HepG2 (cell line): ENCODE measurements around the gene CRAMP1. TPM values are rescaled to one million over a fixed set of nuclear protein-coding genes. Genes with fewer than 3 reads are reported as not detected.
"Not testable (repeated sequence)": the region's sequence is repeated elsewhere in the genome, so short reads cannot be mapped to it uniquely, and the experiment has no call there.

Source experiments
- CEBPB ChIP-seq: IDR thresholded peaks from 2 replicates; pipeline ENCODE4 v1.6.1; 2011; ENCODE audit warnings: low read depth, low read length, improper control_type of control experiment, borderline replicate concordance
- DPF2 ChIP-seq: sonication (generic); formaldehyde crosslinking; IDR thresholded peaks from 2 replicates; pipeline ENCODE4 v1.4.0; 2020; ENCODE audit warnings: mild to moderate bottlenecking, low read depth, missing genetic modification reagents, borderline replicate concordance
- ELF3 ChIP-seq: IDR thresholded peaks from 2 replicates; pipeline ENCODE4 v1.6.1; 2016; ENCODE audit warnings: missing genetic modification reagents, missing compliant biosample characterization
- ISL2 ChIP-seq: sonication (generic); formaldehyde crosslinking; IDR thresholded peaks from 2 replicates; pipeline ENCODE4 v1.5.0; 2020; ENCODE audit warnings: missing genetic modification reagents
- KAT7 ChIP-seq: IDR thresholded peaks from 2 replicates; pipeline ENCODE4 v1.6.1; 2018; ENCODE audit warnings: borderline replicate concordance, missing compliant biosample characterization
- NCOA2 ChIP-seq: sonication (generic); formaldehyde crosslinking; IDR thresholded peaks from 2 replicates; pipeline ENCODE4 v1.8.0; 2022; ENCODE audit warnings: inconsistent platforms
- NONO ChIP-seq, 2 experiments: fragments of 450-650 bp in 1 of 2; sonication (generic) in 1 of 2; formaldehyde crosslinking in 1 of 2; IDR thresholded peaks in 1 of 2; conservative IDR thresholded peaks in 1 of 2; 2 replicates each; pipeline versions ENCODE4 v1.6.1 to v1.8.0; 2017 to 2022; ENCODE audit warnings: mild to moderate bottlenecking in 1 of 2, missing genetic modification reagents in 1 of 2, moderate library complexity in 1 of 2
- PHF5A ChIP-seq: IDR thresholded peaks from one replicate; pipeline ENCODE4 v1.6.1; 2018; ENCODE audit warnings: low read depth, missing genetic modification reagents; ENCODE audit not compliant: unreplicated experiment
- SMAD3 ChIP-seq: sonication (generic); formaldehyde crosslinking; IDR thresholded peaks from 2 replicates; pipeline ENCODE4 v1.4.0; 2020; ENCODE audit warnings: missing genetic modification reagents
- SOX6 ChIP-seq, 2 experiments: fragments of 450-650 bp in 1 of 2; sonication (generic) in 1 of 2; formaldehyde crosslinking in 1 of 2; IDR thresholded peaks; 2 replicates each; pipeline versions ENCODE4 v1.4.0 to v1.6.1; 2017 to 2020; ENCODE audit warnings: antibody characterized with exemption in 1 of 2, mild to moderate bottlenecking in 1 of 2, missing genetic modification reagents in 1 of 2
- TEAD3 ChIP-seq: optimal IDR thresholded peaks from 2 replicates; pipeline ENCODE3; 2016; ENCODE audit warnings: borderline replicate concordance
- ZNF460 ChIP-seq: sonication (generic); formaldehyde crosslinking; IDR thresholded peaks from 2 replicates; pipeline ENCODE4 v1.5.1; 2020; ENCODE audit warnings: missing genetic modification reagents, mild to moderate bottlenecking, borderline replicate concordance
- ZSCAN30 ChIP-seq: sonication (generic); formaldehyde crosslinking; IDR thresholded peaks from 2 replicates; pipeline ENCODE4 v1.5.0; 2020; ENCODE audit warnings: mild to moderate bottlenecking, missing genetic modification reagents
- polyA plus RNA-seq, 8 experiments: library from polyadenylated mRNA; depleted of rRNA in 3 of 8; stranded (reverse) in 7 of 8; unstranded in 1 of 8; fragments of >200 nt; fragmentation: Illumina TruSeq in 4 of 8; extraction: Trizol in 4 of 8; gene quantifications; 2 replicates each; pipeline versions ENCODE4 v1.2.1 to v1.2.3, GENCODE V29; 2011 to 2016; ENCODE audit warnings: low read depth in 4 of 8, missing spikeins in 1 of 8, mixed read lengths in 1 of 8; ENCODE audit not compliant: insufficient read depth in 1 of 8
- total RNA-seq, 5 experiments: library from RNA; depleted of rRNA; stranded (reverse); fragments of >200 nt; fragmentation: Illumina TruSeq; extraction: Trizol; gene quantifications; 2 replicates each; pipeline ENCODE4 v1.2.3, GENCODE V29; 2016; ENCODE audit warnings: low read depth in 1 of 5
- TF ChIP-seq, protein P1 (sequence below): sonication (generic); formaldehyde crosslinking; IDR thresholded peaks from 2 replicates; pipeline ENCODE4 v1.5.0; 2020; ENCODE audit warnings: mild to moderate bottlenecking, missing genetic modification reagents
- TF ChIP-seq, protein P2 (sequence below): sonication (generic); formaldehyde crosslinking; IDR thresholded peaks from 2 replicates; pipeline ENCODE4 v1.4.0; 2020; ENCODE audit warnings: missing genetic modification reagents
- TF ChIP-seq, protein P3 (sequence below): sonication (generic); formaldehyde crosslinking; IDR thresholded peaks from 2 replicates; pipeline ENCODE4 v1.4.0; 2020; ENCODE audit warnings: missing genetic modification reagents
- TF ChIP-seq, protein P4 (sequence below): sonication (generic); formaldehyde crosslinking; IDR thresholded peaks from 2 replicates; pipeline ENCODE4 v1.4.0; 2020; ENCODE audit warnings: mild to moderate bottlenecking, missing genetic modification reagents

CRAMP1 gene
- total and polyA plus RNA-seq, 2 of the 13 experiments (the other 11 are each of a cell fraction or from before 2014, with no cell fraction given) = 6.8 to 9.7 TPM

DNA sequence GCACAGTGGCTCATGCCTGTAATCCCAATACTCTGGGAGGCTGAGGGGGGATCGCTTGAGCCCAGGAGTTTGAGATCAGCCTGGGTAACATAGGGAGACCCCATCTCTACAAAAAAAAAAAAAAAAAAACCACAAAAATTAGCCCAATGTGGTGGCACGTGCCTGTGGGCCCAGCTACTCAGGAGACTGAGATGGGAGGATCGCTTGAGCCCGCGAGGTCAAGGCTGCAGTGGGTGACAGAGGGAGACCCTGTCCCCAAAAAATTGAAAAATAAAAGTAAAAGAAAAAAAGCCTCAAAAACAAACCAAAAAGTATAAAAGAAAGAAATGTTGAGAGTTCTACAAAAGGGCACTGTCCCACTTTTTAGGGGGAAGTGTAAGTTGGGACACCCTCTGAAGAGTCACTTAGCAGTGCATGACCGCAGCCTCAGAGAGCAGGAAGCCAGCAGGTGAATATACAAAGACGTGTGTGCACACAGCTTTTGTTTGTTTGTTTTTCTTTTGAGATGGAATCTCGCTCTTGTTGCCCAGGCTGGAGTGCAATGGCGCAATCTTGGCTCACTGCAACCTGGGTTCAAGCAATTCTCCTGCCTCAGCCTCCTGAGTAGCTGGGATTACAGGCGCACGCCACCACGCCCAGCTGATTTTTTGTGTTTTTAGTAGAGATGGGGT, 107.5 kb downstream of the CRAMP1 start (continued):
- TF ChIP-seq, protein P1, sequence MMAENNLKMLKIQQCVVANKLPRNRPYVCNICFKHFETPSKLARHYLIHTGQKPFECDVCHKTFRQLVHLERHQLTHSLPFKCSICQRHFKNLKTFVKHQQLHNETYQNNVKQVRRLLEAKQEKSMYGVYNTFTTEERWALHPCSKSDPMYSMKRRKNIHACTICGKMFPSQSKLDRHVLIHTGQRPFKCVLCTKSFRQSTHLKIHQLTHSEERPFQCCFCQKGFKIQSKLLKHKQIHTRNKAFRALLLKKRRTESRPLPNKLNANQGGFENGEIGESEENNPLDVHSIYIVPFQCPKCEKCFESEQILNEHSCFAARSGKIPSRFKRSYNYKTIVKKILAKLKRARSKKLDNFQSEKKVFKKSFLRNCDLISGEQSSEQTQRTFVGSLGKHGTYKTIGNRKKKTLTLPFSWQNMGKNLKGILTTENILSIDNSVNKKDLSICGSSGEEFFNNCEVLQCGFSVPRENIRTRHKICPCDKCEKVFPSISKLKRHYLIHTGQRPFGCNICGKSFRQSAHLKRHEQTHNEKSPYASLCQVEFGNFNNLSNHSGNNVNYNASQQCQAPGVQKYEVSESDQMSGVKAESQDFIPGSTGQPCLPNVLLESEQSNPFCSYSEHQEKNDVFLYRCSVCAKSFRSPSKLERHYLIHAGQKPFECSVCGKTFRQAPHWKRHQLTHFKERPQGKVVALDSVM = peak; percentile 72
- TF ChIP-seq, protein P2, sequence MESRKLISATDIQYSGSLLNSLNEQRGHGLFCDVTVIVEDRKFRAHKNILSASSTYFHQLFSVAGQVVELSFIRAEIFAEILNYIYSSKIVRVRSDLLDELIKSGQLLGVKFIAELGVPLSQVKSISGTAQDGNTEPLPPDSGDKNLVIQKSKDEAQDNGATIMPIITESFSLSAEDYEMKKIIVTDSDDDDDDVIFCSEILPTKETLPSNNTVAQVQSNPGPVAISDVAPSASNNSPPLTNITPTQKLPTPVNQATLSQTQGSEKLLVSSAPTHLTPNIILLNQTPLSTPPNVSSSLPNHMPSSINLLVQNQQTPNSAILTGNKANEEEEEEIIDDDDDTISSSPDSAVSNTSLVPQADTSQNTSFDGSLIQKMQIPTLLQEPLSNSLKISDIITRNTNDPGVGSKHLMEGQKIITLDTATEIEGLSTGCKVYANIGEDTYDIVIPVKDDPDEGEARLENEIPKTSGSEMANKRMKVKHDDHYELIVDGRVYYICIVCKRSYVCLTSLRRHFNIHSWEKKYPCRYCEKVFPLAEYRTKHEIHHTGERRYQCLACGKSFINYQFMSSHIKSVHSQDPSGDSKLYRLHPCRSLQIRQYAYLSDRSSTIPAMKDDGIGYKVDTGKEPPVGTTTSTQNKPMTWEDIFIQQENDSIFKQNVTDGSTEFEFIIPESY (CRISPR knock-in tag) = peak; percentile 77
- TF ChIP-seq KAT7 = peak; percentile 52; the same call in 1 of the 2 replicates
- TF ChIP-seq ISL2 (CRISPR knock-in tag) = 0 out of 2 replicates have a peak, but pooled peaks have one; percentile 17
- TF ChIP-seq ZNF460 (CRISPR knock-in tag) = peak; percentile 97
- TF ChIP-seq, protein P3, sequence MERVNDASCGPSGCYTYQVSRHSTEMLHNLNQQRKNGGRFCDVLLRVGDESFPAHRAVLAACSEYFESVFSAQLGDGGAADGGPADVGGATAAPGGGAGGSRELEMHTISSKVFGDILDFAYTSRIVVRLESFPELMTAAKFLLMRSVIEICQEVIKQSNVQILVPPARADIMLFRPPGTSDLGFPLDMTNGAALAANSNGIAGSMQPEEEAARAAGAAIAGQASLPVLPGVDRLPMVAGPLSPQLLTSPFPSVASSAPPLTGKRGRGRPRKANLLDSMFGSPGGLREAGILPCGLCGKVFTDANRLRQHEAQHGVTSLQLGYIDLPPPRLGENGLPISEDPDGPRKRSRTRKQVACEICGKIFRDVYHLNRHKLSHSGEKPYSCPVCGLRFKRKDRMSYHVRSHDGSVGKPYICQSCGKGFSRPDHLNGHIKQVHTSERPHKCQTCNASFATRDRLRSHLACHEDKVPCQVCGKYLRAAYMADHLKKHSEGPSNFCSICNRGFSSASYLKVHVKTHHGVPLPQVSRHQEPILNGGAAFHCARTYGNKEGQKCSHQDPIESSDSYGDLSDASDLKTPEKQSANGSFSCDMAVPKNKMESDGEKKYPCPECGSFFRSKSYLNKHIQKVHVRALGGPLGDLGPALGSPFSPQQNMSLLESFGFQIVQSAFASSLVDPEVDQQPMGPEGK (CRISPR knock-in tag) = peak; percentile 22; the same call in 1 of the 2 replicates
- peak; percentile 69 for TF ChIP-seq ELF3
- TF ChIP-seq DPF2 = peak; percentile 71
- TF ChIP-seq NCOA2 (CRISPR knock-in tag) = peak; percentile 61
- peak; percentile 49 for TF ChIP-seq TEAD3 (CRISPR knock-in tag)
- TF ChIP-seq, protein P4, sequence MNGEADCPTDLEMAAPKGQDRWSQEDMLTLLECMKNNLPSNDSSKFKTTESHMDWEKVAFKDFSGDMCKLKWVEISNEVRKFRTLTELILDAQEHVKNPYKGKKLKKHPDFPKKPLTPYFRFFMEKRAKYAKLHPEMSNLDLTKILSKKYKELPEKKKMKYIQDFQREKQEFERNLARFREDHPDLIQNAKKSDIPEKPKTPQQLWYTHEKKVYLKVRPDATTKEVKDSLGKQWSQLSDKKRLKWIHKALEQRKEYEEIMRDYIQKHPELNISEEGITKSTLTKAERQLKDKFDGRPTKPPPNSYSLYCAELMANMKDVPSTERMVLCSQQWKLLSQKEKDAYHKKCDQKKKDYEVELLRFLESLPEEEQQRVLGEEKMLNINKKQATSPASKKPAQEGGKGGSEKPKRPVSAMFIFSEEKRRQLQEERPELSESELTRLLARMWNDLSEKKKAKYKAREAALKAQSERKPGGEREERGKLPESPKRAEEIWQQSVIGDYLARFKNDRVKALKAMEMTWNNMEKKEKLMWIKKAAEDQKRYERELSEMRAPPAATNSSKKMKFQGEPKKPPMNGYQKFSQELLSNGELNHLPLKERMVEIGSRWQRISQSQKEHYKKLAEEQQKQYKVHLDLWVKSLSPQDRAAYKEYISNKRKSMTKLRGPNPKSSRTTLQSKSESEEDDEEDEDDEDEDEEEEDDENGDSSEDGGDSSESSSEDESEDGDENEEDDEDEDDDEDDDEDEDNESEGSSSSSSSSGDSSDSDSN (CRISPR knock-in tag) = 0 out of 2 replicates have a peak, but pooled peaks have one; percentile 17
- TF ChIP-seq ZSCAN30 (CRISPR knock-in tag) = peak; percentile 98; the same call in 1 of the 2 replicates
- TF ChIP-seq PHF5A (CRISPR knock-in tag) = peak; percentile 42
- peak; percentile 67; the same call in 1 of the 2 replicates for TF ChIP-seq CEBPB
- not testable (repeated sequence) for TF ChIP-seq SOX6, NONO (IDR thresholded peaks at IDR 0.05)
- peak; percentile 77 for TF ChIP-seq SOX6 (CRISPR knock-in tag; IDR thresholded peaks at IDR 0.05)
- TF ChIP-seq NONO (CRISPR knock-in tag; conservative IDR thresholded peaks at IDR 0.05) = 0 out of 2 replicates have a peak, but pooled peaks have one; percentile 36
- peak; percentile 63; the same call in 1 of the 2 replicates for TF ChIP-seq SMAD3 (CRISPR knock-in tag)
